Endothelial cell of umbilical vein (primary cell): ENCODE results near the gene DDX27.

Source experiments
- CTCF ChIP-seq, 2 donors: IDR thresholded peaks; 1 replicate in 1 of 2; 2 replicates in 1 of 2; pipeline ENCODE4 v1.5.1; 2011; ENCODE audit warnings: low read length in 2 of 2, mild to moderate bottlenecking in 2 of 2, moderate library complexity in 2 of 2, control low read depth in 1 of 2, inconsistent platforms in 1 of 2, low read depth in 1 of 2; ENCODE audit not compliant: insufficient read depth in 1 of 2; ENCODE audit errors: extremely low read depth in 1 of 2
- EZH2 ChIP-seq: IDR thresholded peaks from 2 replicates; pipeline ENCODE4 v1.6.1; 2012; ENCODE audit warnings: borderline replicate concordance, low read depth, mild to moderate bottlenecking, moderate library complexity, low read length, inconsistent platforms; ENCODE audit not compliant: severe bottlenecking
- GATA2 ChIP-seq: IDR thresholded peaks from 2 replicates; pipeline ENCODE4 v1.7.0; 2011; ENCODE audit warnings: low read depth, mild to moderate bottlenecking, moderate library complexity, mixed read lengths, low read length; ENCODE audit not compliant: insufficient read length, insufficient read depth
- POLR2A ChIP-seq: IDR thresholded peaks from 2 replicates; pipeline ENCODE4 v1.6.1; 2012; ENCODE audit warnings: low read depth, mild to moderate bottlenecking, control low read depth, low read length
- POLR2AphosphoS5 ChIP-seq: IDR thresholded peaks from 2 replicates; pipeline ENCODE4 v1.6.1; 2012; ENCODE audit warnings: low read depth, mild to moderate bottlenecking, control low read depth, low read length, moderate library complexity; ENCODE audit not compliant: insufficient read depth
- TF ChIP-seq, protein P1 (sequence below): IDR thresholded peaks from 2 replicates; pipeline ENCODE4 v1.6.1; 2011; ENCODE audit not compliant: insufficient read depth, insufficient read length

DNA sequence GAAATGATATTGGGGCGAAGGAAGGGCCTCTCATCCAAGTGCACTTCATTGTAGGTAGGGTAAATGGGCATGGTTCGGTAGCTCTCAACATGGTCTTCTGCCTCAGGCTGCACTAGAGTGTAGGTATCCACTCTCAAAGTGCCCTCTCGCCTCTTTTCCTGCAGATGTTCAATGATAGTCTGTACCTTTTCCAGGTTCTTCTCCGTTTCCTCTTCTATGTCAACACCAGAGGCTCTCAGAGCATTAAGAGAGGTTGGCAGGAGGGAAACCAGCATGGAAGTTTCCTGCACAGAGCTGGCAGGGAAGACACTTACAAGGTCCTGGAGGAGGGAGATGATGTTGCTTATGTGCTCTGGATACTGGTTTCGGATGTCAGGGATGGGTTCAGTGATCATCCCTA lies 51.5 kb downstream of the DDX27 start:
- TF ChIP-seq CTCF (IDR thresholded peaks at IDR 0.05; ENCODE audit: extremely low read depth in 1 of 2, insufficient read depth in 1 of 2, low read depth in 1 of 2, low read length in 2 of 2) = no peak
- no peak for TF ChIP-seq POLR2A
- no peak for TF ChIP-seq GATA2
- TF ChIP-seq, protein P1, sequence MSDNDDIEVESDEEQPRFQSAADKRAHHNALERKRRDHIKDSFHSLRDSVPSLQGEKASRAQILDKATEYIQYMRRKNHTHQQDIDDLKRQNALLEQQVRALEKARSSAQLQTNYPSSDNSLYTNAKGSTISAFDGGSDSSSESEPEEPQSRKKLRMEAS = no peak
- no peak for TF ChIP-seq EZH2
- no peak for TF ChIP-seq POLR2AphosphoS5
